GM19099 (cell line): ENCODE data around the gene NFIA.

ENCODE experiments used
- POLR2A ChIP-seq: IDR thresholded peaks from 3 replicates; pipeline ENCODE4 v1.6.1; 2011; ENCODE audit warnings: low read depth; ENCODE audit not compliant: insufficient read length; ENCODE audit errors: extremely low read depth

Gene NFIA

GRCh38 chr1:61233121-61233660 is 150.8 kb downstream of the NFIA start:
- no peak for TF ChIP-seq POLR2A

GRCh38 chr1:61234587-61234919 is 152.2 kb downstream of the NFIA start:
- no peak for TF ChIP-seq POLR2A

- no peak for TF ChIP-seq POLR2A
Measured at GRCh38 chr1:61237147-61237546, 154.8 kb downstream of the NFIA start.

GRCh38 chr1:61237659-61238358 is 155.4 kb downstream of the NFIA start:
- no peak for TF ChIP-seq POLR2A

- no peak for TF ChIP-seq POLR2A
Measured at GRCh38 chr1:61238359-61238665, 156.0 kb downstream of the NFIA start.

GRCh38 chr1:61240878-61241277 is 158.5 kb downstream of the NFIA start:
- TF ChIP-seq POLR2A: no peak

GRCh38 chr1:61241411-61241838 is 159.1 kb downstream of the NFIA start:
- TF ChIP-seq POLR2A: no peak

GRCh38 chr1:61241973-61242381 is 159.6 kb downstream of the NFIA start:
- TF ChIP-seq POLR2A: no peak

GRCh38 chr1:61244114-61244513 is 161.8 kb downstream of the NFIA start:
- TF ChIP-seq POLR2A: no peak

GRCh38 chr1:61245696-61246400 is 163.5 kb downstream of the NFIA start:
- no peak for TF ChIP-seq POLR2A

- no peak for TF ChIP-seq POLR2A
Measured at GRCh38 chr1:61247051-61247825, 164.9 kb downstream of the NFIA start.

- TF ChIP-seq POLR2A: no peak
Measured at GRCh38 chr1:61247881-61248752, 165.8 kb downstream of the NFIA start.

GRCh38 chr1:61250933-61251332 is 168.6 kb downstream of the NFIA start:
- TF ChIP-seq POLR2A: no peak

GRCh38 chr1:61253059-61253735 is 170.8 kb downstream of the NFIA start:
- TF ChIP-seq POLR2A: no peak

- no peak for TF ChIP-seq POLR2A
Measured at GRCh38 chr1:61253912-61254633, 171.7 kb downstream of the NFIA start.
